HepG2 (cell line): ENCODE measurements around the gene ZNF213. TPM values are rescaled to one million over a fixed set of nuclear protein-coding genes. Genes with fewer than 3 reads are reported as not detected.

Experiments
- ELF1 ChIP-seq: sonication (generic); formaldehyde crosslinking; IDR thresholded peaks from 2 replicates; pipeline ENCODE4 v1.4.0; 2020; ENCODE audit warnings: missing genetic modification reagents
- HNF4A ChIP-seq: sonication (generic); formaldehyde crosslinking; IDR thresholded peaks from 2 replicates; pipeline ENCODE4 v1.4.0; 2020; ENCODE audit warnings: missing genetic modification reagents
- MXI1 ChIP-seq: IDR thresholded peaks from 3 replicates; pipeline ENCODE4 v1.6.1; 2012; ENCODE audit warnings: low read depth, low read length, inconsistent platforms, borderline replicate concordance
- PITX1 ChIP-seq: sonication (generic); formaldehyde crosslinking; IDR thresholded peaks from 2 replicates; pipeline ENCODE4 v1.5.1; 2020; ENCODE audit warnings: mild to moderate bottlenecking, missing genetic modification reagents
- RFXAP ChIP-seq: sonication (generic); formaldehyde crosslinking; IDR thresholded peaks from 2 replicates; pipeline ENCODE4 v1.4.0; 2020; ENCODE audit warnings: missing genetic modification reagents, borderline replicate concordance
- SOX13 ChIP-seq, 3 experiments: fragments of 450-650 bp in 1 of 3; sonication (generic) in 1 of 3; formaldehyde crosslinking in 1 of 3; IDR thresholded peaks in 2 of 3; conservative IDR thresholded peaks in 1 of 3; 2 replicates each; pipeline versions ENCODE4 v1.5.0 to v1.6.1; 2016 to 2020; ENCODE audit warnings: antibody characterized with exemption in 1 of 3, mild to moderate bottlenecking in 1 of 3, missing compliant biosample characterization in 1 of 3, missing genetic modification reagents in 1 of 3, moderate library complexity in 1 of 3
- SSRP1 ChIP-seq: IDR thresholded peaks from 2 replicates; pipeline ENCODE4 v1.6.1; 2016; ENCODE audit warnings: control low read depth
- TAF1 ChIP-seq: sonication (generic); formaldehyde crosslinking; IDR thresholded peaks from 2 replicates; pipeline ENCODE4 v1.4.0; 2020; ENCODE audit warnings: missing genetic modification reagents
- TERF1 ChIP-seq: sonication (generic); formaldehyde crosslinking; IDR thresholded peaks from 2 replicates; pipeline ENCODE4 v1.8.0; 2022; ENCODE audit warnings: mild to moderate bottlenecking, missing genetic modification reagents, moderate library complexity
- TGIF2 ChIP-seq: IDR thresholded peaks from 2 replicates; pipeline ENCODE4 v1.6.1; 2016; ENCODE audit warnings: control low read depth, missing compliant biosample characterization
- ZFP36L1 ChIP-seq: sonication (generic); formaldehyde crosslinking; IDR thresholded peaks from 2 replicates; pipeline ENCODE4 v1.8.0; 2022; ENCODE audit warnings: mild to moderate bottlenecking, missing genetic modification reagents, moderate library complexity
- ZFP82 ChIP-seq: sonication (generic); formaldehyde crosslinking; IDR thresholded peaks from 2 replicates; pipeline ENCODE4 v1.5.1; 2020; ENCODE audit warnings: mild to moderate bottlenecking, missing genetic modification reagents, borderline replicate concordance
- ZMYM2 ChIP-seq: sonication (generic); formaldehyde crosslinking; IDR thresholded peaks from 2 replicates; pipeline ENCODE4 v1.8.0; 2022; ENCODE audit warnings: mild to moderate bottlenecking, missing genetic modification reagents
- ZNF253 ChIP-seq: sonication (generic); formaldehyde crosslinking; IDR thresholded peaks from 2 replicates; pipeline ENCODE4 v1.8.0; 2022; ENCODE audit warnings: mild to moderate bottlenecking, missing genetic modification reagents, borderline replicate concordance
- ZNF34 ChIP-seq: sonication (generic); formaldehyde crosslinking; IDR thresholded peaks from 2 replicates; pipeline ENCODE4 v1.4.0; 2020; ENCODE audit warnings: mild to moderate bottlenecking, missing genetic modification reagents, borderline replicate concordance
- ZNF563 ChIP-seq: sonication (generic); formaldehyde crosslinking; IDR thresholded peaks from 2 replicates; pipeline ENCODE4 v1.8.0; 2022; ENCODE audit warnings: mild to moderate bottlenecking, moderate library complexity, missing genetic modification reagents
- ZNF75D ChIP-seq: sonication (generic); formaldehyde crosslinking; IDR thresholded peaks from 2 replicates; pipeline ENCODE4 v1.8.1; 2023; ENCODE audit warnings: missing genetic modification reagents, mild to moderate bottlenecking, borderline replicate concordance
- ZNF773 ChIP-seq: sonication (generic); formaldehyde crosslinking; IDR thresholded peaks from 2 replicates; pipeline ENCODE4 v1.4.0; 2020; ENCODE audit warnings: missing genetic modification reagents, borderline replicate concordance
- ZNF878 ChIP-seq: sonication (generic); formaldehyde crosslinking; IDR thresholded peaks from 2 replicates; pipeline ENCODE4 v1.8.1; 2023; ENCODE audit warnings: mild to moderate bottlenecking, missing genetic modification reagents, moderate library complexity
- polyA plus RNA-seq, 8 experiments: library from polyadenylated mRNA; depleted of rRNA in 3 of 8; stranded (reverse) in 7 of 8; unstranded in 1 of 8; fragments of >200 nt; fragmentation: Illumina TruSeq in 4 of 8; extraction: Trizol in 4 of 8; gene quantifications; 2 replicates each; pipeline versions ENCODE4 v1.2.1 to v1.2.3, GENCODE V29; 2011 to 2016; ENCODE audit warnings: low read depth in 4 of 8, missing spikeins in 1 of 8, mixed read lengths in 1 of 8; ENCODE audit not compliant: insufficient read depth in 1 of 8
- total RNA-seq, 5 experiments: library from RNA; depleted of rRNA; stranded (reverse); fragments of >200 nt; fragmentation: Illumina TruSeq; extraction: Trizol; gene quantifications; 2 replicates each; pipeline ENCODE4 v1.2.3, GENCODE V29; 2016; ENCODE audit warnings: low read depth in 1 of 5
- TF ChIP-seq, protein P1 (sequence below): sonication (generic); formaldehyde crosslinking; IDR thresholded peaks from 2 replicates; pipeline ENCODE4 v1.4.0; 2020; ENCODE audit warnings: missing genetic modification reagents, borderline replicate concordance
- TF ChIP-seq, protein P2 (sequence below), 2 experiments: IDR thresholded peaks; 2 replicates each; pipeline ENCODE4 v1.6.1; 2011 to 2012; ENCODE audit warnings: low read length in 2 of 2, borderline replicate concordance in 1 of 2, low read depth in 1 of 2, mild to moderate bottlenecking in 1 of 2, moderate library complexity in 1 of 2

The ZNF213 gene
- total and polyA plus RNA-seq, 2 of the 13 experiments (the other 11 are each of a cell fraction or from before 2014, with no cell fraction given): 0.59 to 0.97 TPM

GRCh38 chr16:3182608-3183444 is 48.0 kb downstream of the ZNF213 start (continued):
- TF ChIP-seq ELF1 (CRISPR knock-in tag): peak; percentile 41; the same call in 1 of the 2 replicates
- no peak for TF ChIP-seq ZFP36L1 (CRISPR knock-in tag)
- no peak for TF ChIP-seq SOX13 (IDR thresholded peaks at IDR 0.05)
- peak in 1 of 2 experiments; percentile 8; a peak in 1 of 4 replicates for TF ChIP-seq SOX13 (CRISPR knock-in tag; conservative IDR thresholded peaks at IDR 0.05 in 1 of 2, IDR thresholded peaks at IDR 0.05 in 1 of 2)
- TF ChIP-seq ZNF773: no peak
- TF ChIP-seq ZMYM2: peak; percentile 73; the same call in 1 of the 2 replicates
- TF ChIP-seq PITX1 (CRISPR knock-in tag): peak; percentile 60; the same call in 1 of the 2 replicates
- no peak for TF ChIP-seq ZNF75D (CRISPR knock-in tag)
- 0 out of 2 replicates have a peak, but pooled peaks have one; percentile 2 for TF ChIP-seq ZNF878
- TF ChIP-seq ZFP82: peak; percentile 83; the same call in 1 of the 2 replicates
- peak; percentile 43; the same call in 1 of the 3 replicates for TF ChIP-seq MXI1
- TF ChIP-seq, protein P1, sequence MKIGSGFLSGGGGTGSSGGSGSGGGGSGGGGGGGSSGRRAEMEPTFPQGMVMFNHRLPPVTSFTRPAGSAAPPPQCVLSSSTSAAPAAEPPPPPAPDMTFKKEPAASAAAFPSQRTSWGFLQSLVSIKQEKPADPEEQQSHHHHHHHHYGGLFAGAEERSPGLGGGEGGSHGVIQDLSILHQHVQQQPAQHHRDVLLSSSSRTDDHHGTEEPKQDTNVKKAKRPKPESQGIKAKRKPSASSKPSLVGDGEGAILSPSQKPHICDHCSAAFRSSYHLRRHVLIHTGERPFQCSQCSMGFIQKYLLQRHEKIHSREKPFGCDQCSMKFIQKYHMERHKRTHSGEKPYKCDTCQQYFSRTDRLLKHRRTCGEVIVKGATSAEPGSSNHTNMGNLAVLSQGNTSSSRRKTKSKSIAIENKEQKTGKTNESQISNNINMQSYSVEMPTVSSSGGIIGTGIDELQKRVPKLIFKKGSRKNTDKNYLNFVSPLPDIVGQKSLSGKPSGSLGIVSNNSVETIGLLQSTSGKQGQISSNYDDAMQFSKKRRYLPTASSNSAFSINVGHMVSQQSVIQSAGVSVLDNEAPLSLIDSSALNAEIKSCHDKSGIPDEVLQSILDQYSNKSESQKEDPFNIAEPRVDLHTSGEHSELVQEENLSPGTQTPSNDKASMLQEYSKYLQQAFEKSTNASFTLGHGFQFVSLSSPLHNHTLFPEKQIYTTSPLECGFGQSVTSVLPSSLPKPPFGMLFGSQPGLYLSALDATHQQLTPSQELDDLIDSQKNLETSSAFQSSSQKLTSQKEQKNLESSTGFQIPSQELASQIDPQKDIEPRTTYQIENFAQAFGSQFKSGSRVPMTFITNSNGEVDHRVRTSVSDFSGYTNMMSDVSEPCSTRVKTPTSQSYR (CRISPR knock-in tag): 0 out of 2 replicates have a peak, but pooled peaks have one; percentile 18
- no peak for TF ChIP-seq TERF1 (CRISPR knock-in tag)
- no peak; the same call in 1 of the 2 replicates for TF ChIP-seq TGIF2 (CRISPR knock-in tag)
- no peak; the same call in 1 of the 2 replicates for TF ChIP-seq TAF1 (CRISPR knock-in tag)
- no peak for TF ChIP-seq HNF4A (CRISPR knock-in tag)
- TF ChIP-seq ZNF253 (CRISPR knock-in tag): no peak
- TF ChIP-seq ZNF563 (CRISPR knock-in tag): peak; percentile 65
- TF ChIP-seq ZNF34: 0 out of 2 replicates have a peak, but pooled peaks have one; percentile 51
- TF ChIP-seq, protein P2, sequence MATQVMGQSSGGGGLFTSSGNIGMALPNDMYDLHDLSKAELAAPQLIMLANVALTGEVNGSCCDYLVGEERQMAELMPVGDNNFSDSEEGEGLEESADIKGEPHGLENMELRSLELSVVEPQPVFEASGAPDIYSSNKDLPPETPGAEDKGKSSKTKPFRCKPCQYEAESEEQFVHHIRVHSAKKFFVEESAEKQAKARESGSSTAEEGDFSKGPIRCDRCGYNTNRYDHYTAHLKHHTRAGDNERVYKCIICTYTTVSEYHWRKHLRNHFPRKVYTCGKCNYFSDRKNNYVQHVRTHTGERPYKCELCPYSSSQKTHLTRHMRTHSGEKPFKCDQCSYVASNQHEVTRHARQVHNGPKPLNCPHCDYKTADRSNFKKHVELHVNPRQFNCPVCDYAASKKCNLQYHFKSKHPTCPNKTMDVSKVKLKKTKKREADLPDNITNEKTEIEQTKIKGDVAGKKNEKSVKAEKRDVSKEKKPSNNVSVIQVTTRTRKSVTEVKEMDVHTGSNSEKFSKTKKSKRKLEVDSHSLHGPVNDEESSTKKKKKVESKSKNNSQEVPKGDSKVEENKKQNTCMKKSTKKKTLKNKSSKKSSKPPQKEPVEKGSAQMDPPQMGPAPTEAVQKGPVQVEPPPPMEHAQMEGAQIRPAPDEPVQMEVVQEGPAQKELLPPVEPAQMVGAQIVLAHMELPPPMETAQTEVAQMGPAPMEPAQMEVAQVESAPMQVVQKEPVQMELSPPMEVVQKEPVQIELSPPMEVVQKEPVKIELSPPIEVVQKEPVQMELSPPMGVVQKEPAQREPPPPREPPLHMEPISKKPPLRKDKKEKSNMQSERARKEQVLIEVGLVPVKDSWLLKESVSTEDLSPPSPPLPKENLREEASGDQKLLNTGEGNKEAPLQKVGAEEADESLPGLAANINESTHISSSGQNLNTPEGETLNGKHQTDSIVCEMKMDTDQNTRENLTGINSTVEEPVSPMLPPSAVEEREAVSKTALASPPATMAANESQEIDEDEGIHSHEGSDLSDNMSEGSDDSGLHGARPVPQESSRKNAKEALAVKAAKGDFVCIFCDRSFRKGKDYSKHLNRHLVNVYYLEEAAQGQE (IDR thresholded peaks at IDR 0.05; ENCODE audit: borderline replicate concordance in 1 of 2, low read depth in 1 of 2, low read length in 2 of 2): no peak
- no peak for TF ChIP-seq RFXAP
- TF ChIP-seq SSRP1 (CRISPR knock-in tag): no peak
